HL-60 (cell line): ENCODE results near the gene JDP2.
"Not testable (repeated sequence)": the region's sequence is repeated elsewhere in the genome, so short reads cannot be mapped to it uniquely, and the experiment has no call there.

ENCODE experiments used
- DNase-seq, 2 experiments: peaks; one replicate each; pipeline ENCODE4 v3.0.0-alpha.2; 2010 to 2020; ENCODE audit warnings: low read depth in 1 of 2, low spot score in 1 of 2
- H3K27ac ChIP-seq: fragments of 250-450 bp; sonication (Bioruptor Pico); replicated peaks from 2 replicates; pipeline ENCODE4 v1.5.1; 2020; ENCODE audit warnings: mild to moderate bottlenecking, moderate library complexity
- H3K27me3 ChIP-seq: fragments of 250-450 bp; sonication (Bioruptor Pico); 2 replicates; pipeline ENCODE4 v1.5.1; 2021; ENCODE audit warnings: mild to moderate bottlenecking, moderate library complexity; ENCODE audit not compliant: insufficient read depth, poor library complexity, severe bottlenecking
- H3K4me3 ChIP-seq: replicated peaks from 2 replicates; pipeline ENCODE4 v1.5.1; 2011; ENCODE audit warnings: mild to moderate bottlenecking, control low read depth, low read length; ENCODE audit not compliant: insufficient read depth
- CTCF ChIP-seq: IDR thresholded peaks from one replicate; pipeline ENCODE4 v1.5.1; 2011; ENCODE audit warnings: low read length, control low read depth, inconsistent platforms; ENCODE audit not compliant: insufficient read depth
- GABPA ChIP-seq: IDR thresholded peaks from 2 replicates; pipeline ENCODE4 v1.6.1; 2012; ENCODE audit warnings: low read depth
- POLR2AphosphoS5 ChIP-seq: IDR thresholded peaks from 2 replicates; pipeline ENCODE4 v1.6.1; 2012; ENCODE audit warnings: low read depth
- REST ChIP-seq: IDR thresholded peaks from 2 replicates; pipeline ENCODE4 v1.6.1; 2012; ENCODE audit warnings: low read depth; ENCODE audit not compliant: insufficient replicate concordance
- SPI1 ChIP-seq: IDR thresholded peaks from 2 replicates; pipeline ENCODE4 v1.6.1; 2012; ENCODE audit warnings: low read depth, mild to moderate bottlenecking, borderline replicate concordance

The JDP2 gene

GRCh38 chr14:75380656-75381055, 47.2 kb upstream of the JDP2 start:
- Histone ChIP-seq H3K27me3 (no peaks in the 10 kb centered on the region), H3K27ac (no peak overlapping the region), H3K4me3 (no peak overlapping the region)
- TF ChIP-seq REST (no peak), POLR2AphosphoS5 (no peak), GABPA (no peak), CTCF (no peak), SPI1 (no peak)
- no peak for DNase-seq

GRCh38 chr14:75381642-75382041, 46.2 kb upstream of the JDP2 start:
- Histone ChIP-seq H3K4me3 (no peak overlapping the region), H3K27ac (no peak overlapping the region), H3K27me3 (no peaks in the 10 kb centered on the region)
- DNase-seq = no peak
- TF ChIP-seq CTCF = no peak
- no peak for TF ChIP-seq REST
- no peak for TF ChIP-seq GABPA
- no peak for TF ChIP-seq POLR2AphosphoS5

- not testable (repeated sequence) for H3K27me3 ChIP-seq, H3K27ac ChIP-seq, DNase-seq, H3K4me3 ChIP-seq
These were observed 44.6 kb upstream of the JDP2 start for GRCh38 chr14:75383219-75383618.

GRCh38 chr14:75383721-75384120, 44.1 kb upstream of the JDP2 start:
- Histone ChIP-seq H3K27ac (no peak overlapping the region), H3K27me3 (no peaks in the 10 kb centered on the region), H3K4me3 (no peak overlapping the region)
- TF ChIP-seq GABPA (no peak), CTCF (no peak), SPI1 (peak; percentile 69; the same call in 1 of the 2 replicates)
- DNase-seq = peak in 1 of 2 experiments; percentile 25
